Measurements from ENCODE around the gene SLC30A3.

SLC30A3 gene

DNA sequence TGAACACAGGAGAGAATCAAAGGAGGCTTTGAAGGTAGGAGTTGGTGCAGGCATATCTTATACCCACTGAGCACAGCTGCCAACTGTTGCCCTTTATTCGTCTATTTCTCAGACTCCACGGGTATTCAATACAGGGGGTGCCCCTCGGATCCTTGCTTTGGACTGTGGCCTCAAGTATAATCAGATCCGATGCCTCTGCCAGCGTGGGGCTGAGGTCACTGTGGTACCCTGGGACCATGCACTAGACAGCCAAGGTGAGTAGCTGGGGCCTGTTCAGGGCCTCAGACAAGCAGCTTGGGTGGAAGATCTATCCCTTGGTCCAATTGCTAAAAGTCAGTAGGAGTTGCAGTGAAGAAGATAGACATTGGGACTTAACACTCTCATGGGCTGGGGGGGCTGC, 40.4 kb downstream of the SLC30A3 start:
- no peak for FAIRE-seq

DNA sequence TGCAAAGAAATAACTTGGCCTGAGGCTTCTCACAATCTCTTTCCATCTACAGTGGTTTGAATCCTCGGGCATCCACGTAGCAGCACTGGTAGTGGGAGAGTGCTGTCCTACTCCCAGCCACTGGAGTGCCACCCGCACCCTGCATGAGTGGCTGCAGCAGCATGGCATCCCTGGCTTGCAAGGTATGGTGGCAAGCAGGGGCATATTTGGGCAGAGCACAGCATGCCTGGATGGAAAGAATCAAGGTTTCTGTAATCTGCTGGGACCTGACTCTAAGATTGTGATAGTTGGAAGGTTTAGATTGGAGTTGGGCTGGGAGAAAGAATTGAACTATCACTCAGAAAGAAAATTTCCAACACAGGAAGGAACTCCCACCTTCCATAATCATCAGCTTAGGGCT, 41.7 kb downstream of the SLC30A3 start:
- FAIRE-seq = no peak

DNA sequence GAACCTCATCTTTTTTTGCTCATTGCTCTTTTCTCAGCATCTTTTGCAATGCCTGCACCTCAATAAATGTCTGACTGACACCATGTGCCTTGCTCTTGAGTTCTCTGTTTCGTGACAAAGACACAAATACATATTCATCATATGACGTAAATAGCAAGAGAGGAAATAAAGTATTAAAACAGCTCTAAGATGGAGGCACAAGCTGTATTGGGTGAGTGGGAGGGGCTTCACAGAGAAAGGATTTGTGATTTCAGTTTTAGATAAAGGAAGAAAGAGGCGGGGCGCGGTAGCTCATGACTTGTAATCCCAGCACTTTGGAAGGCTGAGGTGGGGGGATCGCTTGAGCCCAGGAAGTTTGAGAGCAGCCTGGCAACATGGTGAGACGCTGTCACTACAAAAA, 42.8 kb downstream of the SLC30A3 start:
- no peak for FAIRE-seq

DNA sequence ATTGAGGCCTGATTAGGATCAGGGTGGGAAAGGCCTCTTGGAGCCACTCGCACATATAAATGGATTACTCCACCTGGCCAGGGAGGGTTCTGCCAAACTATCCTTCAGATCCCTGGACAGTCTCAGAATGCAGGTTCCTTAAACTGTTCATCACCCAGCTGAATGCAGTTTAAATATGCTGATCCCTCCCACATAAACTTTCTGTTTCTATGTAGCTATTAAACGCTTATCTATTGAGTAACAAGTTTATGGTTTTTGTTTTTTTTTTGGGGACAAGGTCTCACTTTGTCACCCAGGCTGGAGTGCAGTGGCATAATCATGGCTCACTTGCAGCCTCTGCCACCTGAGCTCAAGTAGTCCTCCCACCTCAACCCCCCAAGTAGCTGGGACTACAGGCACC, 43.8 kb downstream of the SLC30A3 start:
- no peak for FAIRE-seq

DNA sequence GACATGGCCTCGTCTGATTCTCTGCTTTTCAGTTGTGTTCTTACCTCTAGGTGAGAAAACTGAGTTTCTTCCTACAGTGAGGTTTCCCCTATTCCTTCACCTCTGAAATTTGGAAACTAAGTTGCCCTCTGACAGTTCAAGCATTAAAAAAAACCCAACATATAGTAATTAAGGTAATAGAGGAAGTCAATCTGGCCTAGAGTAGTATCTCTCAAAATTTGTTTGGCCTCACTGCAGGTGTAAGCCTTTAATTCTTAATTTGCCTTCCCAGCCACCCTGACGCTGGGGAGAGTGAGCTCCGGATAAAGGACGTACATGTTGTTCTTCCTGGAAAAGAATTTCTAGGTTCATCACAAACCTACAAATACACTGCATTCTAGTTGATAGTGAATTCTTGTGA, 44.2 kb downstream of the SLC30A3 start:
- no peak for FAIRE-seq

DNA sequence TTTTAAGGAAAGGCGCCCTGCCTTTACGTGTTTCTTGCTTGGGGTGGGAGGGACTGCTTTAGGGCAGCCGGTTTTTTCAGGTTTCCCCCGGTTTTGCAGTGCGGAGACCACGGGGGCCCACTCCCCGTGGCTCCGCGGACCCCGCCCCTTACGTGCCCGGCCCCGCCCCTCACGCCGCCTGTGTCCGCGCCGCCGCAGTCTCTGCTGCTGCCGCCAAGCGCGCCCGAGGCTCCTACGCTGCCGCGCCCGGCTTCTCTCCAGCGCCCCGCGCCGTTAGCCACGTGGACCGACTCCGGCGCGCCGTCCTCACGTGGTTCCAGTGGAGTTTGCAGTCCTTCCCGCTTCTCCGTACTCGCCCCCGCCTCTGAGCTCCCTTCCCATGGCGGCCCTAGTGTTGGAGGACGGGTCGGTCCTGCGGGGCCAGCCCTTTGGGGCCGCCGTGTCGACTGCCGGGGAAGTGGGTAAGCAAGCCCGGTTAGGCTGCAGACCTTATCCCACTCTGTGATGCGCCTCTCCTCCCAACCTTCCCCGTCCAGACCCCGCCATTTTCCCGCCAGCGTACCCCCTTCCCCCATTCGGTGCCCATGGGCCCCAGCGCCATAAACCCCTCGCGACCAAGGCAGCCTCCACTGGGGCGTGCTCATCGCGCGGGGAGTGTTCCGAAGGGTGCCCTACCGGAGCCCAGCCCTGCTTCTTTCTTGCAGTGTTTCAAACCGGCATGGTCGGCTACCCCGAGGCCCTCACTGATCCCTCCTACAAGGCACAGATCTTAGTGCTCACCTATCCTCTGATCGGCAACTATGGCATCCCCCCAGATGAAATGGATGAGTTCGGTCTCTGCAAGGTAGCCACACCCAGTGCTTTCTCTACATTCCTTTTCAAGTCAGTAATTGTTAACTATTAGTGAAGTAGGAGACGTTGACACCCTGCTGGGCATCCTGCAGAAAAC, 45.4 kb downstream of the SLC30A3 start, which contains the start of gene CAD:
Gene CAD, plus strand, starts transcription at position 197 of the 949 bp plus-strand sequence. Its CDS starts 183 bp downstream, at position 380.
- no peak for FAIRE-seq

DNA sequence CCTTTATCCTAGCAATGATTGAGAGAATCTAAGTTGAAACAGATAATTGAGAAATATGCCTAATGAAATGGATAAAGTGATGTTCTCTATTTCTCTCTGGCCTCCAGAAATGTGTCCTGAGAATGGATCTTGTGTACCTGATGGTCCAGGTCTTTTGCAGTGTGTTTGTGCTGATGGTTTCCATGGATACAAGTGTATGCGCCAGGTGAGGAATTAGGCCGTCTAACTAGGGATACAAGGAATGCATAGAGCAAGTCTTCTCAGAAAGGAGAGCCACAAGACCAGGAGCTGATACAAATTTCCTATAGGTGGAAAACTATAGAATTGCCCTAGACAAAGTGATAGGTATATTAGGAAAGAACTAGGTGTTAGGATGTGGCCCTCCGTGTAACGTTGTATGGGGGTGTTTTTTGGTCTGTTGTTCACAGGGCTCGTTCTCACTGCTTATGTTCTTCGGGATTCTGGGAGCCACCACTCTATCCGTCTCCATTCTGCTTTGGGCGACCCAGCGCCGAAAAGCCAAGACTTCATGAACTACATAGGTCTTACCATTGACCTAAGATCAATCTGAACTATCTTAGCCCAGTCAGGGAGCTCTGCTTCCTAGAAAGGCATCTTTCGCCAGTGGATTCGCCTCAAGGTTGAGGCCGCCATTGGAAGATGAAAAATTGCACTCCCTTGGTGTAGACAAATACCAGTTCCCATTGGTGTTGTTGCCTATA, 46.3 kb downstream of the SLC30A3 start:
- FAIRE-seq = no peak

DNA sequence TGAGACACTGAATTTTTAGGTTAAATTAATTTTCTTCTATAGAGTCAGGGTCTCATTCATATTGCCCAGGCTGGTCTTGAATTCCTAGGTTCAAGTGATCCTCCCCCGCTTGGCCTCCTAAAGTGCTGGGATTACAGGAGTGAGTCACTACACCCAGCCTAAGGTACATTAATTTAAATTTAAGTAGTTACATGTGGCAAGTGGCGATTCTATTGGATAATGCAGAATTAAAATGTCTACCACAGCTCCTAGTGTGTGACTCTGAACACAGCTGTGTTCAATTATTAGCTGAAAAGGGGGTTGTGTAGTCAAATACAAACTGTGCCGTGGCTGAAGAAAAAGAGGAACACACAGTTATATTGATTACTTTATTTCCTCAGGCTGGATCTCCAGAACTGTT, 47.9 kb downstream of the SLC30A3 start:
- FAIRE-seq = no peak

DNA sequence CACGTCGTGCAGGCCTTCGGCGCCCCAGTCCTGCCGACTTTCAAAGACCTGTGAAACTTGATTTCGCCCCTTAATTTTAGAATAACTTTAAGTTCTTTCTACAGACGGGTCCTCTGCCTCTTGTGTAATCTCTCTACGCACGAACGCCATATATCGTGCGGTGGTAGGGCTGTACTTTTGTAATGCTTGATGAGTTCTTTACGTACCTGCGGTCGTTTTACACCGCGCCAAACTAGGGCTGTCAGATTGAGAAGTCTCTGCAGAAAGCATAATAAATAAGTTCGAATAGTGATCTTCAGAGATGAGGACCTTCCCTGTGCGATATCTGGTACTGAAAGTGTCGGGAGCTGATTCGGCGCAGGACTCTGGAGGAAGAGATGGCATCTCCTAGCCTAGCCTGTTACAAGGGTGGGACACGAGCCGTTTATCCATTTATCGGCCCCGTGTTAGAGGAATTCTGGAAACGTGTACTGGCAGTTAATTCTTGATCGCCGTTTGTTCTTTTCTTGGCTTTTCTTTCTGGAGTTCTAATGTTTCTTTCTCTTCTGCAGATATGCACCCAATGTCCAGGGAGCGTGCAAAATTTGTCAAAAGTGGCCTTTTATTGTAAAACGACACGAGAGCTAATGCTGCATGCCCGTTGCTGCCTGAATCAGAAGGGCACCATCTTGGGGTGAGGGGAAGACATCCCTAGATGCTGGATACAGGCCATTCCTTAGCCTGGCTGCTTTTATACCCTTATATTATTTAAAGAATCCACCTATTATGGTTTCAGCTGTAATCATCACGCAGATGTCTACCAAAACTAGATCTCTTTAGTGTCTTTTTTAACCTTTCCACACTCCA, 50.0 kb downstream of the SLC30A3 start:
- no peak for FAIRE-seq

DNA sequence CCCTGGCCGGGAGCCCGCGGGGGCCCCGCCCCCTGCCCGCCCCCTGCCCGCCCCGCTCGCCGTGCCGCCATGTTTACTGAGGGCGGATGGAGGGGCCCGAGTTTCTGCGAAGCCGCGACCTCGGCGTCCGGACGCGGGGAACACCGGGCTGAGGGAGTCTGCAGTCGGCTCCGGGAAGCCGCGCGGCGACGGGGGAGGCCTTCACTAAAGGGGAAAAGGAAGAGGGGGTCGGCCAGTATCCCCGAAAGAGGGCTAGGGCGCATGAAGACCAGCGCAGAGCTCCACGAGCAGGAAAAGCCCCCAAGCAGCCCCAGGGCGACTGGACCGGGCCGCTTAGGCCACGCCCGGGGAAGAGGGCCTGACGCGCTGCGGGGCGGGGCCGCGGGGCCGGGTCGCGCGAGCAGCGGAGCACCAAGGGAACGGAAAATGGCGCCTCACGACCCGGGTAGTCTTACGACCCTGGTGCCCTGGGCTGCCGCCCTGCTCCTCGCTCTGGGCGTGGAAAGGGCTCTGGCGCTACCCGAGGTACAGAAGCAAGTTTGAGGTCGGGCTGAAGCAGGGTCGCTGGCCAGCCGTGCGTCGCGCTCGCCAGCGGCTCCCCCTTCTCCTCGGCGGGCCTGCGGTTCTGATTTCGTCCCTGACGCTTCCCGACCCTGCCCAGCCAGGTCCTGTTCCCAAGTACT, 50.8 kb downstream of the SLC30A3 start, which contains the start of the genes ATRAID and SLC5A6:
Gene ATRAID, plus strand, starts transcription at position 99 of the 683 bp plus-strand sequence. Its CDS starts 328 bp downstream, at position 427.
Gene SLC5A6, minus strand, starts transcription at position 326 of the 683 bp plus-strand sequence. CDS start 4,618 bp downstream, outside the sequence.
- FAIRE-seq = no peak

DNA sequence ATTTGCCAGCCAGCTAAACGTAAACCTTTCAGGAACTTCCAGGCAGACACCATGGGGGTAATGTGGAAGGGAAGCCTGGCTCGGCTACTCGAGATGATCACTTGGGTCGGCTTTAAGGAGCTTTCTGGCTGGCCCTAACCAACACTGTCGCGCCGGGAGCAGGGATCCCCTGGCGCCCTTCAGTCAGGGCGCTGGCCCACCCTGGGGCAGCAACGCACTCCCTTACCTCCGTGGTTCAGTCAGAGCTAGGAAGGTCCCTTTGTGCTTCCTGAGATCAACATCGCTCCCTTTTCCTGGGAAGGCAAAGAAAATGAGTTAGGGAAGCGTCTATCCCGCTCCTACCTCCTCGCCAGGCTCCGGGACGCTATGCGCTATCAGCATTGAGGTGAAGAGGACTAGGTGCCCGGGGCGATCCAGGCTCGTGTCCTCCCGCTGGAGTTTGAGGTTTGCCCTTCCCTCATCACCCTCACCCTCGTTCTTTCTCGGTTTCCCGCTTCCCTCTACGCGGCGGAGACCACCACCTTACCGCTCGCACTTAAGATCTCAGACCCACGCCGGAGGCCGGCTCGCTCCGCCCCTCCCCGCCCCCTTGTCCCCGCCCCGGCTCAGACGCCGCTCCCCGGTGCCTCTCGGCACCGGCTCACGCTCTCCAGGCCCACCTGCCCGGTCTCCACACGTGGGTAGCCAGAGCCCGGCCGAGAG, 51.5 kb downstream of the SLC30A3 start:
- no peak for FAIRE-seq

DNA sequence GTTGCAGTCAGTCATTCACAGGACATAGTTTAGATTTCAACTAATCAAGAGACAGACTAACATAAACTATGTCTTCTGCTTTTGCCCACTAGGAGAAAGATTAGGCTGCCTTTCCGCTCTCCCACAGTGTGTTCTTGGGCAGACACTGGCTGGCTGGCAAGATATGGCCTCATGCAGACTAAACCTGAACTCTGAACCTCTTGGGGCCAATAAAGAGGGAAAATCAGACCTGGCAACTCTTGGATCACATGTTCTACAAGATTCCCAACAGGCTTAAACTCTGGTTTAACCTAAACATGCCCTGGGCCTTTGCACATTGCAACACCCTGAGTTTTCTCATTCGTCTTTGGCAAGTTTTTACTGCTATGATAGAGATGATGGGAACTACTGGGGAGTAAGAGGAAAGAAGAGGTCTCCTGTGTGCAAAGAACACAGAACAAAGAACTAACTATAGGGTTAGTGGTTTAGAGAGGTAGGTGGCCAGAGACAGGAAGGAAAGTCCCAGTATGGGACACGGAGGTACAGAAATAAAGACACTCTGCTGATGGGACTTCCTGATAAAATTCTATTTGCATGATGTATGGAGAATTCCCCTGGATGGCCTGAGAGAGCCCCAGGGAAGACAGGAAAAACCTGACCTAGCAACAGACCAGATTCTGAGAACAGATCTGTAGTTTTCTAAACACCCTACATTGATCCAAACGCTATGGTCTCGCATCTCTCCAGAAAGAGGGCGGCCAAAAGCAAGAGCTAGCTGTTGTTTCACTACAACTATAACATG, 53.0 kb downstream of the SLC30A3 start:
- FAIRE-seq = no peak

DNA sequence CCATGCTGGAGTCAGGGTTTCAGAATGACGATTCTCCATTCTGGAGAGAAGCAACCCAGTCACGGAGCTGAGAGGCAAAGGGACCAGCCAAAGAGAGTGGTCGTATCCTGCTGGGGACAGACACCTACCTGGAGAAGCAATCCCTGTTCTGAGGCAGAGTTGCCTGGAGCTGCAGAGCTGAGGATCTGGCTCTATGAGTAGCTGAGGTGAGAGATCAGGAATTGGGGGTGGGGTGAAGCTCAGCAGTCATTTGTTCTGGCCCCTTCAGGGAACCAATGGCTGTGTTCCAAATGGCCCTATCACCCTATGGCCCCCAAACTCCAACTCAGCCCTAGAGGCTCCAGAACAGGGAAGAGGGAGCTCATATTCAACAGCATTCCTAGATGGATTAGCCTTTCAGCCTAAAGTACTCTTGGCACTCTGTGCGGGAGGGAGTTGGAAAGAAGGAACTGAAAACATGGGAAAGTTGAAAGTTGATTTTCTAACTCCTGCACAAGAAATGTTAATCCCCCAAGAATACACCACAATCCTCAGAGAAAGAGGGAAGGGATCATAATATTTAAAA, 54.3 kb downstream of the SLC30A3 start:
- FAIRE-seq = no peak

DNA sequence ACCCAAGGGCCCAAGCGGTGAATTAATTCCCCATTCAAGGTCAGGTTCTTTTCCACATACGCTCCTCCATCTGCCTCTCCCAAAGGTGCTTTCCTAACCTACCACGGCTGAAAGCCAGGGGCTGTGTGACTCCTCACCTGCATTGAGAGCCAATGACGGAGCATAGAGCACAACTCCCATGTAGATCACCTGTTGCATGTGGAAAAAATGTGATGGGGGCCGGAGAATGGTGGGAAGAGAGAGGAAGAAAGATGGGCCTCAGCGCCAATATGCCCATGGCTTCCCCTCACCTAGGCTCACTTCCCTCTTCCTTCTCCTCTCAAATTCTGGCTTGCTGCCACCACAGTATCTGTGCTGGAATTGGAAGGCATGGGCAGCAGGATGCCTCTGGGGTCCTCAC, 56.5 kb downstream of the SLC30A3 start:
- no peak for FAIRE-seq

DNA sequence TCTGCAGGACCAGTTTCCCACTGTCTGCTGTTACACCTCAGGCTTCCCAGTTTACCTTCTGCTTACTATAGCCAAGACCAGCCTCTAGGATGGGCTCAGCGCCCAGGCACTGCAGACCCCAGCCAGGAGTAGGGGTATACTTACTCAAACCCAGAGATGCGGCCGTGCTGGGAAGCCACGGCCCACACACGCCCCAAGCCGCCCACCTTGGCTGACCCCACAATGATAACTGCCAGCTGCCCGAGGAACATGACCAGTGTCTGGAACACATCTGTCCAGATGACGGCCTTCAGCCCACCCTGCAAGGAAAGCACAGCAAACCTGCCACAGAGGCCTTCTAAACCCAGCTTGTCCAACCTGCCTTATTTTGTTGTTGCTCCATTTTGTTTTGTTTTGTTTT, 57.6 kb downstream of the SLC30A3 start:
- FAIRE-seq = no peak

DNA sequence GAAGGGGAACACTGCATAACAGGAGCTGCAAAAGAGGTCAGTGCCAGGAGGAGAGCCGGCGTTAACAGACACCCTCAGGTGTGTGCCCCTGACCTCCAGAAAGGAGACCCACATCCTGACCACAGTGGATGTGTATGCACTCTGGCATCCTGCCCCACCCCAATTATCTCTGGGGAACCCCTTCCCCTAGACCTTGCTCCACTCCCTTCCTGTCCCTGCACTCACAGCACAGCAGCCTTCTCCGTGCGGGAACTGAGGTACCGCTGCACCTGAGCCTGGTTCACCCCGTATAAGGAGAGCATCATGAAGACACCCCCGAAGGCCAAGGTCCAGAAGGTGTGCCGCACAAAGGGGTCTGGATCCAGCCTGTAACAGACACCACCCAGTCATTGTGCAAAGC, 58.3 kb downstream of the SLC30A3 start:
- no peak for FAIRE-seq

DNA sequence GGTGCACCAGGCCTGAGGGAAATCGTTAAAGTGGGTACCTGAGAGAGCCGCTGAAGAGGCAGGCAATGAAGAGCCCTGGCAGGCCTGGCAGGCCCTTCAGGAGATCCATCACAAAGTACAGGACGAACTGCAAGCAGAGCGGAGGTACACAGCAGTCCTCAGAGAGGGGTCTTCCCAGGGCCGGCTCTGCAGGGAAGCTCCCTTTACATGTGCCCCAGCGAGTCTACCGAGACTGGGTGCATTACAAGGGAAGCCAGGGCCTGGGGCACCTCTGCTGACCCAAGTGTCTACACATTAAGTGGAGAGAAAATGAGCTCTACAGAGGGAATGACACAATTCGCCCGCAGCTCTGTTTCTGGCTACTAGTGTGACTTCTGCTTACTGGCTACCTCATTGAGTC, 59.1 kb downstream of the SLC30A3 start:
- no peak for FAIRE-seq
